Loucy (cell line): ENCODE data around the gene MAN1B1.

Source experiments
- H2AFZ ChIP-seq: fragments of 200-600 bp; sonication (generic); 2 replicates; pipeline ENCODE4 v1.6.0; 2016; ENCODE audit warnings: antibody characterized with exemption, mild to moderate bottlenecking, low read length, moderate library complexity
- H3F3A ChIP-seq: fragments of 200-600 bp; 2 replicates; pipeline ENCODE4 v1.6.0; 2016; ENCODE audit warnings: antibody characterized with exemption, low read depth, mild to moderate bottlenecking
- H3K27me3 ChIP-seq: fragments of 200-600 bp; sonication (generic); 2 replicates; pipeline ENCODE4 v1.6.1; 2014; ENCODE audit warnings: low read length, mild to moderate bottlenecking; ENCODE audit not compliant: insufficient read depth, poor library complexity, severe bottlenecking
- H3K36me3 ChIP-seq: fragments of 200-600 bp; sonication (generic); 2 replicates; pipeline ENCODE4 v1.6.1; 2016; ENCODE audit warnings: low read length; ENCODE audit not compliant: insufficient read depth
- H3K4me1 ChIP-seq: fragments of 200-600 bp; sonication (generic); 2 replicates; pipeline ENCODE4 v1.5.1; 2014; ENCODE audit warnings: low read length, mild to moderate bottlenecking; ENCODE audit not compliant: insufficient read depth, poor library complexity, severe bottlenecking
- H3K4me2 ChIP-seq: fragments of 200-600 bp; sonication (generic); 2 replicates; pipeline ENCODE4 v1.6.0; 2014; ENCODE audit warnings: antibody characterized with exemption, low read length, low read depth, mild to moderate bottlenecking; ENCODE audit not compliant: poor library complexity, severe bottlenecking
- H3K4me3 ChIP-seq: fragments of 200-600 bp; sonication (generic); 2 replicates; pipeline ENCODE4 v1.5.1; 2014; ENCODE audit warnings: low read length, mild to moderate bottlenecking, mixed read lengths; ENCODE audit not compliant: poor library complexity, severe bottlenecking
- H3K79me2 ChIP-seq: fragments of 200-600 bp; sonication (generic); 2 replicates; pipeline ENCODE4 v1.6.1; 2014; ENCODE audit warnings: low read length; ENCODE audit not compliant: insufficient read depth
- H3K9ac ChIP-seq: fragments of 200-600 bp; sonication (generic); 2 replicates; pipeline ENCODE4 v1.6.0; 2014; ENCODE audit warnings: mild to moderate bottlenecking, low read depth, low read length, moderate library complexity; ENCODE audit not compliant: poor library complexity, severe bottlenecking
- H3K9me2 ChIP-seq: fragments of 200-600 bp; sonication (generic); replicated peaks from 2 replicates; pipeline ENCODE4 v1.6.1; 2016; ENCODE audit warnings: low read depth, low read length, mixed read lengths
- H3K9me3 ChIP-seq: fragments of 200-600 bp; sonication (generic); 2 replicates; pipeline ENCODE4 v1.6.1; 2014; ENCODE audit warnings: mild to moderate bottlenecking, antibody characterized with exemption, low read length, low read depth; ENCODE audit not compliant: insufficient read depth
- H4K20me1 ChIP-seq: fragments of 200-600 bp; sonication (generic); 2 replicates; pipeline ENCODE4 v1.6.0; 2014; ENCODE audit warnings: antibody characterized with exemption, low read length, mild to moderate bottlenecking; ENCODE audit not compliant: insufficient read depth, poor library complexity, severe bottlenecking
- CTCF ChIP-seq: fragments of 200-600 bp; sonication (generic); conservative IDR thresholded peaks from 2 replicates; pipeline ENCODE4 v1.5.1; 2014; ENCODE audit warnings: mild to moderate bottlenecking, antibody characterized with exemption, low read length
- EZH2phosphoT487 ChIP-seq: fragments of 200-600 bp; IDR thresholded peaks from 2 replicates; pipeline ENCODE4 v1.6.1; 2018; ENCODE audit warnings: antibody characterized with exemption, mild to moderate bottlenecking, moderate library complexity, borderline replicate concordance

The MAN1B1 gene

GRCh38 chr9:137086531-137087408 is at the start of gene MAN1B1:
Gene MAN1B1 (plus strand): TSS chr9:137086985. CDS start chr9:137087000, 15 bp downstream.
- Histone ChIP-seq H2AFZ (peak within 1 kb of the TSS; percentile 87), H3K27me3 (no peaks in the 10 kb centered on the region), H3F3A (no peaks in the 10 kb centered on the region), H3K4me2 (peak within 1 kb of the TSS; percentile 86), H3K79me2 (peaks cover 39% of the 10 kb centered on the region), H3K36me3 (no peaks in the 10 kb centered on the region), H3K9me2 (no peaks in the 10 kb centered on the region), H3K4me1 (peaks cover 20% of the 10 kb centered on the region), H3K4me3 (peak within 1 kb of the TSS; percentile 88), H3K9me3 (no peaks in the 10 kb centered on the region), H4K20me1 (no peaks in the 10 kb centered on the region), H3K9ac (peak within 1 kb of the TSS; percentile 92)
- no peak for TF ChIP-seq CTCF
- no peak for TF ChIP-seq EZH2phosphoT487

- peaks cover 19% of the 10 kb centered on the region for H3K4me1 ChIP-seq
- H2AFZ ChIP-seq = no peak overlapping the region
- no peak for TF ChIP-seq EZH2phosphoT487
- no peak for TF ChIP-seq CTCF
- H3F3A ChIP-seq = peaks cover 5% of the 10 kb centered on the region; the same call in 1 of the 2 replicates
- H3K79me2 ChIP-seq = no peaks in the 10 kb centered on the region
- H3K27me3 ChIP-seq = no peaks in the 10 kb centered on the region
- no peaks in the 10 kb centered on the region for H4K20me1 ChIP-seq
- H3K9me3 ChIP-seq = no peaks in the 10 kb centered on the region
- no peaks in the 10 kb centered on the region for H3K9me2 ChIP-seq
- H3K9ac ChIP-seq = no peak overlapping the region
- H3K4me3 ChIP-seq = no peak overlapping the region
- no peak overlapping the region for H3K4me2 ChIP-seq
- no peaks in the 10 kb centered on the region for H3K36me3 ChIP-seq
These were observed 49.8 kb upstream of the MAN1B1 start for GRCh38 chr9:137037035-137037434.

- H3K27me3 ChIP-seq = no peaks in the 10 kb centered on the region
- TF ChIP-seq EZH2phosphoT487 (no peak), CTCF (no peak)
These were observed 49.3 kb upstream of the MAN1B1 start for GRCh38 chr9:137037483-137037882.

More at GRCh38 chr9:137037483-137037882, 49.3 kb upstream of the MAN1B1 start:
- Histone ChIP-seq H3K79me2 (no peaks in the 10 kb centered on the region), H3K36me3 (no peaks in the 10 kb centered on the region), H3F3A (peaks cover 5% of the 10 kb centered on the region; the same call in 1 of the 2 replicates), H3K9me3 (no peaks in the 10 kb centered on the region), H3K9me2 (no peaks in the 10 kb centered on the region), H3K4me3 (no peak overlapping the region), H3K4me2 (no peak overlapping the region), H4K20me1 (no peaks in the 10 kb centered on the region), H2AFZ (no peak overlapping the region), H3K9ac (no peak overlapping the region), H3K4me1 (peaks cover 15% of the 10 kb centered on the region)
